Gastrocnemius medialis (tissue), 4 donors: ENCODE data around the gene PDIA4. TPM values are rescaled to one million over a fixed set of nuclear protein-coding genes. Genes with fewer than 3 reads are reported as not detected.

Experiments
- ATAC-seq, 2 donors: fragments of 150-250 bp; one replicate each; pipeline ENCODE4 v1.9.1; 2016
- DNase-seq, 2 donors: peaks; one replicate each; pipeline ENCODE4 v3.0.0-alpha.2; 2019
- H3K27ac ChIP-seq, 4 donors: fragments of 200-600 bp; sonication (generic); 1 replicate in 1 of 4; 2 replicates in 3 of 4; pipeline ENCODE4 v1.5.1; 2016 to 2018; ENCODE audit warnings: mild to moderate bottlenecking in 2 of 4, moderate library complexity in 1 of 4
- H3K27me3 ChIP-seq, 3 donors: fragments of 200-600 bp; sonication (generic) in 2 of 3; 1 replicate in 1 of 3; 2 replicates in 2 of 3; pipeline versions ENCODE4 v1.5.1 to v1.6.0; 2016 to 2019; ENCODE audit warnings: mild to moderate bottlenecking in 1 of 3, moderate library complexity in 1 of 3
- H3K36me3 ChIP-seq, 2 donors: fragments of 200-600 bp; sonication (generic) in 1 of 2; one replicate each; pipeline ENCODE4 v1.5.1; 2017 to 2018
- H3K4me1 ChIP-seq, 2 donors: fragments of 200-600 bp; sonication (generic) in 1 of 2; one replicate each; pipeline ENCODE4 v1.5.1; 2016 to 2017; ENCODE audit warnings: mild to moderate bottlenecking in 2 of 2
- H3K4me3 ChIP-seq, 4 donors: fragments of 200-600 bp; sonication (generic) in 3 of 4; 1 replicate in 1 of 4; 2 replicates in 3 of 4; pipeline ENCODE4 v1.5.1; 2016 to 2019; ENCODE audit warnings: mild to moderate bottlenecking in 2 of 4
- H3K9me3 ChIP-seq, 3 donors: fragments of 200-600 bp; sonication (generic) in 2 of 3; 1 replicate in 1 of 3; 2 replicates in 2 of 3; pipeline ENCODE4 v1.5.1; 2016 to 2019
- CTCF ChIP-seq, 5 experiments: fragments of 450-650 bp in 3 of 5; fragments of 200-600 bp in 2 of 5; sonication (generic) in 2 of 5; IDR thresholded peaks in 4 of 5; conservative IDR thresholded peaks in 1 of 5; 1 replicate in 4 of 5; 2 replicates in 1 of 5; pipeline ENCODE4 v1.5.1; 2016 to 2019; ENCODE audit warnings: antibody characterized with exemption in 5 of 5, mild to moderate bottlenecking in 3 of 5, moderate library complexity in 3 of 5
- POLR2A ChIP-seq, 2 donors: fragments of 450-650 bp; IDR thresholded peaks; one replicate each; pipeline ENCODE4 v1.6.1; 2017; ENCODE audit warnings: antibody characterized with exemption in 2 of 2, mild to moderate bottlenecking in 2 of 2, moderate library complexity in 2 of 2
- in situ Hi-C, 4 donors: fragments of 200-750 bp; cut with MboI; loops; one replicate each; pipeline versions ENCODE4 v1.15.0 to v1.8.0; 2017; ENCODE audit warnings: low sequenced_read_pairs in 4 of 4
- intact Hi-C: fragments of 100-400 bp; cut with DNase I; formaldehyde crosslinking; loops from one replicate; pipeline ENCODE4 v1.15.1; 2023; ENCODE audit warnings: low total_unique reads
- total RNA-seq, 4 donors: library from RNA; depleted of rRNA; stranded (reverse); fragments of >200 nt; gene quantifications; one replicate each; pipeline versions ENCODE4 v1.1.0 to v1.2.3, GENCODE V29; 2016

The PDIA4 gene, protein sequence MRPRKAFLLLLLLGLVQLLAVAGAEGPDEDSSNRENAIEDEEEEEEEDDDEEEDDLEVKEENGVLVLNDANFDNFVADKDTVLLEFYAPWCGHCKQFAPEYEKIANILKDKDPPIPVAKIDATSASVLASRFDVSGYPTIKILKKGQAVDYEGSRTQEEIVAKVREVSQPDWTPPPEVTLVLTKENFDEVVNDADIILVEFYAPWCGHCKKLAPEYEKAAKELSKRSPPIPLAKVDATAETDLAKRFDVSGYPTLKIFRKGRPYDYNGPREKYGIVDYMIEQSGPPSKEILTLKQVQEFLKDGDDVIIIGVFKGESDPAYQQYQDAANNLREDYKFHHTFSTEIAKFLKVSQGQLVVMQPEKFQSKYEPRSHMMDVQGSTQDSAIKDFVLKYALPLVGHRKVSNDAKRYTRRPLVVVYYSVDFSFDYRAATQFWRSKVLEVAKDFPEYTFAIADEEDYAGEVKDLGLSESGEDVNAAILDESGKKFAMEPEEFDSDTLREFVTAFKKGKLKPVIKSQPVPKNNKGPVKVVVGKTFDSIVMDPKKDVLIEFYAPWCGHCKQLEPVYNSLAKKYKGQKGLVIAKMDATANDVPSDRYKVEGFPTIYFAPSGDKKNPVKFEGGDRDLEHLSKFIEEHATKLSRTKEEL
- 10 to 100 TPM; 10.8 to 19.6 (median 14.2) TPM for total RNA-seq

GRCh38 chr7:149028346-149029109 is at the start of gene PDIA4:
PDIA4 (minus strand) TSS chr7:149028505; CDS start chr7:149028408, 97 bp downstream.
- DNase-seq (peak; percentile 99), ATAC-seq (peak; percentile 97)
- peak within 1 kb of the TSS; percentile 83 to 98 (median 94) for H3K27ac ChIP-seq
- H3K36me3 ChIP-seq: no peaks in the 10 kb centered on the region
- no peaks in the 10 kb centered on the region for H3K27me3 ChIP-seq
- H3K4me1 ChIP-seq: peaks cover 16 to 21% of the 10 kb centered on the region in 2 donors
- no peaks in the 10 kb centered on the region for H3K9me3 ChIP-seq
- in situ Hi-C loops (no loop called here), intact Hi-C loops (loop anchor here (1.0 to 2.0 kb wide), 7 partner anchors 37 to 330 kb away; partner anchors contain the start of genes CUL1, EZH2, ZNF425 and ZNF786)
- peak within 1 kb of the TSS; percentile 70 to 93 (median 86) for H3K4me3 ChIP-seq
- TF ChIP-seq CTCF (IDR thresholded peaks at IDR 0.05 in 4 of 5, conservative IDR thresholded peaks at IDR 0.05 in 1 of 5) (peak in 4 of 5 experiments; percentile 34 to 44 (median 40)), POLR2A (IDR thresholded peaks at IDR 0.05) (peak; percentile 72 to 94)

DNA sequence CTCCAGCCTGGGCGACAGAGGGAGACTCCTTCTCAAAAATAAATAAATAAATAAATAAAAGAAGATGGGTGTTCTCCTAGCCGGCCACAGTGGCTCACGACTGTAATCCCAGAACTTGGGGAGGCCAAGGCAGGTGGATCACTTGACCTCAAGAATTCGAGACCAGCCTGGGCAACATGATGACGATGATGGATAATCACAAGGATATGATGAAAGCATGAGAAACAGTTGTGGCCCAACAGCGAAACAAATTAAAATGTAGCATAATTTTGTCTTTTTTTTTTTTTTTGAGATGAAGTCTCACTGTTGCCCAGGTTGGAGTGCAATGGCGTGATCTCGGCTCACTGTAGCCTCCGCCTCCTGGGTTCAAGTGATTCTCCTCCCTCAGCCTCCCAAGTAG is 49.3 kb upstream of the PDIA4 start:
- TF ChIP-seq CTCF (IDR thresholded peaks at IDR 0.05 in 4 of 5, conservative IDR thresholded peaks at IDR 0.05 in 1 of 5) (no peak), POLR2A (IDR thresholded peaks at IDR 0.05) (no peak)
- DNase-seq (no peak), ATAC-seq (no peak)
- Histone ChIP-seq H3K9me3 (no peaks in the 10 kb centered on the region), H3K27me3 (no peaks in the 10 kb centered on the region), H3K36me3 (peaks cover 0 to 4% of the 10 kb centered on the region in 2 donors), H3K27ac (no peak overlapping the region), H3K4me3 (no peak overlapping the region), H3K4me1 (no peaks in the 10 kb centered on the region)
- in situ Hi-C loops: no loop called here
- intact Hi-C loops: no loop called here

GRCh38 chr7:149075286-149075685 is 47.0 kb upstream of the PDIA4 start:
- intact Hi-C loops: no loop called here
- Histone ChIP-seq H3K27me3 (no peaks in the 10 kb centered on the region), H3K36me3 (peaks cover 0 to 24% of the 10 kb centered on the region in 2 donors), H3K9me3 (no peaks in the 10 kb centered on the region), H3K27ac (no peak overlapping the region), H3K4me1 (no peaks in the 10 kb centered on the region), H3K4me3 (no peak overlapping the region)
- in situ Hi-C loops: no loop called here
- DNase-seq (no peak), ATAC-seq (no peak)
- TF ChIP-seq CTCF (IDR thresholded peaks at IDR 0.05 in 4 of 5, conservative IDR thresholded peaks at IDR 0.05 in 1 of 5): no peak
- no peak for TF ChIP-seq POLR2A (IDR thresholded peaks at IDR 0.05)

- no peaks in the 10 kb centered on the region for H3K9me3 ChIP-seq
- ATAC-seq: no peak
- peaks cover 0 to 31% of the 10 kb centered on the region in 2 donors for H3K36me3 ChIP-seq
- intact Hi-C loops (no loop called here), in situ Hi-C loops (no loop called here)
- TF ChIP-seq POLR2A (IDR thresholded peaks at IDR 0.05): no peak
- H3K4me3 ChIP-seq: no peak overlapping the region
- no peaks in the 10 kb centered on the region for H3K27me3 ChIP-seq
- no peak overlapping the region for H3K27ac ChIP-seq
- DNase-seq: no peak
- no peaks in the 10 kb centered on the region for H3K4me1 ChIP-seq
Measured at GRCh38 chr7:149074116-149074885, 46.0 kb upstream of the PDIA4 start.
